Measurements from ENCODE around the gene ZNF512. TPM values are rescaled to one million over a fixed set of nuclear protein-coding genes. Genes with fewer than 3 reads are reported as not detected.
A peak's percentile ranks its signal among the peaks of the same experiment; 100 is the strongest.

Gene ZNF512
- total RNA-seq, 4 donors from 2014 or later = 15.6 to 74.2 (median 20.2) TPM

GRCh38 chr2:27653397-27653796 lies 70.6 kb downstream of the ZNF512 start:
- TF ChIP-seq CTCF (IDR thresholded peaks at IDR 0.05) = no peak
- no peak for DNase-seq (ENCODE audit: low spot score)
- ATAC-seq (ENCODE audit: low FRiP score) = no peak

- DNase-seq (ENCODE audit: low spot score) = no peak
- TF ChIP-seq CTCF (IDR thresholded peaks at IDR 0.05) = no peak
- ATAC-seq (ENCODE audit: low FRiP score) = no peak
Measured at GRCh38 chr2:27655155-27655951, 72.5 kb downstream of the ZNF512 start.

GRCh38 chr2:27661371-27661770 lies 78.5 kb downstream of the ZNF512 start:
- no peak for ATAC-seq (ENCODE audit: low FRiP score)
- no peak for TF ChIP-seq CTCF (IDR thresholded peaks at IDR 0.05)
- DNase-seq (ENCODE audit: low spot score) = no peak

- TF ChIP-seq CTCF (IDR thresholded peaks at IDR 0.05) = no peak
- peak; percentile 82 for ATAC-seq (ENCODE audit: low FRiP score)
- peak; percentile 29 for DNase-seq (ENCODE audit: low spot score)
Measured at GRCh38 chr2:27663285-27664153, 80.7 kb downstream of the ZNF512 start, which contains the start of the genes SLC4A1AP and SUPT7L. TSS of gene SLC4A1AP (plus strand) at chr2:27663889. CDS start at chr2:27663915, 26 bp downstream. TSS of gene SUPT7L (minus strand) at chr2:27663614. CDS start at chr2:27662192, 1,422 bp downstream.

- no peak for DNase-seq (ENCODE audit: low spot score)
- TF ChIP-seq CTCF (IDR thresholded peaks at IDR 0.05) = no peak
- ATAC-seq (ENCODE audit: low FRiP score) = no peak
Measured at GRCh38 chr2:27664154-27664574, 81.3 kb downstream of the ZNF512 start.

- ATAC-seq (ENCODE audit: low FRiP score) = no peak
- DNase-seq (ENCODE audit: low spot score) = no peak
- no peak for TF ChIP-seq CTCF (IDR thresholded peaks at IDR 0.05)
Measured at GRCh38 chr2:27664622-27665363, 82.0 kb downstream of the ZNF512 start.
